H9 (cell line): ENCODE data around the gene OMG. TPM values are rescaled to one million over a fixed set of nuclear protein-coding genes. Genes with fewer than 3 reads are reported as not detected.

Source experiments
- DNase-seq: peaks from one replicate; pipeline ENCODE4 v3.0.0-alpha.2; 2017
- H2AFZ ChIP-seq: one replicate; pipeline ENCODE4 v1.6.1; 2013; ENCODE audit warnings: mild to moderate bottlenecking, low read length, control low read depth, moderate library complexity
- H2AK5ac ChIP-seq: 2 replicates; pipeline ENCODE4 v1.6.1; 2013; ENCODE audit warnings: low read length, control low read depth, mixed read lengths; ENCODE audit not compliant: insufficient read length
- H2BK120ac ChIP-seq: one replicate; pipeline ENCODE4 v1.6.1; 2013; ENCODE audit warnings: low read depth, mild to moderate bottlenecking, low read length, control low read depth, inconsistent platforms; ENCODE audit not compliant: poor library complexity, severe bottlenecking
- H2BK12ac ChIP-seq: 2 replicates; pipeline ENCODE4 v1.6.1; 2013; ENCODE audit warnings: low read length, control low read depth, mixed read lengths, low read depth; ENCODE audit not compliant: insufficient read length
- H2BK15ac ChIP-seq: 2 replicates; pipeline ENCODE4 v1.6.1; 2013; ENCODE audit warnings: low read depth, low read length, control low read depth
- H2BK20ac ChIP-seq: one replicate; pipeline ENCODE4 v1.6.1; 2013; ENCODE audit warnings: low read depth, mild to moderate bottlenecking, low read length, control low read depth, inconsistent platforms; ENCODE audit not compliant: poor library complexity, severe bottlenecking
- H2BK5ac ChIP-seq: 2 replicates; pipeline ENCODE4 v1.6.1; 2013; ENCODE audit warnings: low read length, control low read depth, mixed read lengths; ENCODE audit not compliant: insufficient read length
- H3K14ac ChIP-seq: 2 replicates; pipeline ENCODE4 v1.6.1; 2013; ENCODE audit warnings: low read length, control low read depth; ENCODE audit not compliant: insufficient read depth
- H3K18ac ChIP-seq: 2 replicates; pipeline ENCODE4 v1.6.1; 2013; ENCODE audit warnings: low read depth, mild to moderate bottlenecking, mixed read lengths, low read length, control low read depth; ENCODE audit not compliant: insufficient read length
- H3K23ac ChIP-seq: 2 replicates; pipeline ENCODE4 v1.6.1; 2013; ENCODE audit warnings: low read length, control low read depth, mixed read lengths, low read depth; ENCODE audit not compliant: insufficient read length
- H3K23me2 ChIP-seq: 2 replicates; pipeline ENCODE4 v1.6.1; 2013; ENCODE audit warnings: low read depth, mild to moderate bottlenecking, mixed read lengths, low read length, control low read depth; ENCODE audit not compliant: insufficient read length, poor library complexity, severe bottlenecking
- H3K27ac ChIP-seq: 2 replicates; pipeline ENCODE4 v1.5.1; 2013; ENCODE audit warnings: low read length, control low read depth, mixed read lengths, low read depth; ENCODE audit not compliant: insufficient read length
- H3K27me3 ChIP-seq: 2 replicates; pipeline ENCODE4 v1.6.1; 2013; ENCODE audit warnings: low read length, control low read depth, inconsistent platforms; ENCODE audit not compliant: insufficient read depth
- H3K4ac ChIP-seq: 2 replicates; pipeline ENCODE4 v1.6.1; 2013; ENCODE audit warnings: low read depth, mild to moderate bottlenecking, control low read depth, inconsistent platforms, low read length, moderate library complexity
- H3K4me1 ChIP-seq: 2 replicates; pipeline ENCODE4 v1.6.1; 2013; ENCODE audit warnings: low read length, control low read depth, inconsistent platforms; ENCODE audit not compliant: insufficient read depth
- H3K4me2 ChIP-seq: 2 replicates; pipeline ENCODE4 v1.6.1; 2013; ENCODE audit warnings: low read length, control low read depth, mixed read lengths; ENCODE audit not compliant: insufficient read length, insufficient read depth
- H3K56ac ChIP-seq: 2 replicates; pipeline ENCODE4 v1.6.1; 2013; ENCODE audit warnings: low read depth, mild to moderate bottlenecking, mixed read lengths, low read length, control low read depth; ENCODE audit not compliant: insufficient read length
- H3K79me1 ChIP-seq: 2 replicates; pipeline ENCODE4 v1.6.1; 2013; ENCODE audit warnings: low read depth, mild to moderate bottlenecking, moderate library complexity, low read length, control low read depth, inconsistent platforms; ENCODE audit not compliant: insufficient read depth, poor library complexity, severe bottlenecking
- H3K79me2 ChIP-seq: 2 replicates; pipeline ENCODE4 v1.6.1; 2013; ENCODE audit warnings: low read length, control low read depth, inconsistent platforms; ENCODE audit not compliant: insufficient read depth
- H3K9ac ChIP-seq: 2 replicates; pipeline ENCODE4 v1.6.1; 2013; ENCODE audit warnings: low read length, control low read depth, mixed read lengths; ENCODE audit not compliant: insufficient read length; ENCODE audit errors: extremely low read depth
- H3K9me3 ChIP-seq: one replicate; pipeline ENCODE4 v1.6.1; 2013; ENCODE audit warnings: low read depth, low read length, inconsistent platforms; ENCODE audit not compliant: control insufficient read depth
- H3T11ph ChIP-seq: one replicate; pipeline ENCODE4 v1.6.1; 2013; ENCODE audit warnings: mild to moderate bottlenecking, low read length, control low read depth, inconsistent platforms
- H4K20me1 ChIP-seq: one replicate; pipeline ENCODE4 v1.6.1; 2013; ENCODE audit not compliant: control insufficient read depth, insufficient read length, insufficient read depth
- H4K5ac ChIP-seq: 2 replicates; pipeline ENCODE4 v1.6.1; 2013; ENCODE audit warnings: low read depth, mild to moderate bottlenecking, mixed read lengths, low read length, control low read depth; ENCODE audit not compliant: insufficient read length
- H4K8ac ChIP-seq: replicated peaks from 2 replicates; pipeline ENCODE4 v1.6.1; 2013; ENCODE audit warnings: low read length, control low read depth, mixed read lengths, low read depth; ENCODE audit not compliant: insufficient read length
- H4K91ac ChIP-seq: 2 replicates; pipeline ENCODE4 v1.6.1; 2013; ENCODE audit warnings: low read depth, mild to moderate bottlenecking, moderate library complexity, mixed read lengths, low read length, control low read depth; ENCODE audit not compliant: insufficient read length
- H3K27ac Mint-ChIP-seq, 3 experiments: 2 replicates in 2 of 3; 3 replicates in 1 of 3; pipeline ENCODE4 v1.8.0; 2020 to 2021; ENCODE audit warnings: mixed read lengths in 3 of 3, mild to moderate bottlenecking in 1 of 3, moderate library complexity in 1 of 3
- H3K27me3 Mint-ChIP-seq: 2 replicates; pipeline ENCODE4 v1.8.0; 2021; ENCODE audit warnings: low read depth, mild to moderate bottlenecking, moderate library complexity, mixed read lengths
- H3K36me3 Mint-ChIP-seq, 3 experiments: 2 replicates in 2 of 3; 3 replicates in 1 of 3; pipeline ENCODE4 v1.8.0; 2020 to 2021; ENCODE audit warnings: low read depth in 3 of 3, mixed read lengths in 3 of 3; ENCODE audit not compliant: insufficient read depth in 1 of 3
- H3K4me1 Mint-ChIP-seq, 2 experiments: 2 replicates each; pipeline ENCODE4 v1.8.0; 2020; ENCODE audit warnings: mixed read lengths in 2 of 2
- H3K4me3 Mint-ChIP-seq, 2 experiments: 2 replicates in 1 of 2; 3 replicates in 1 of 2; pipeline ENCODE4 v1.8.0; 2020 to 2021; ENCODE audit warnings: mild to moderate bottlenecking in 2 of 2, mixed read lengths in 2 of 2, moderate library complexity in 1 of 2
- H3K9me3 Mint-ChIP-seq, 2 experiments: 2 replicates in 1 of 2; 3 replicates in 1 of 2; pipeline ENCODE4 v1.8.0; 2020; ENCODE audit warnings: mild to moderate bottlenecking in 2 of 2, mixed read lengths in 2 of 2, moderate library complexity in 1 of 2
- WGBS: extraction: QIAGEN DNeasy Blood & Tissue Kit; methylation state at CpG from one replicate; pipeline ENCODE4 v1.1.7; 2013; ENCODE audit warnings: missing lambda C conversion rate, low lambda C conversion rate, mixed read lengths; ENCODE audit not compliant: insufficient read length; ENCODE audit errors: extremely low coverage; 5-methylcytosine and 5-hydroxymethylcytosine counted together
- total RNA-seq: library from RNA; stranded (reverse); gene quantifications from 2 replicates; pipeline ENCODE4 v1.2.1, GENCODE V29; 2021
- TF ChIP-seq, protein P1 (sequence below): fragments of 200-600 bp; sonication (generic); conservative IDR thresholded peaks from 3 replicates; pipeline ENCODE4 v1.8.0; 2021; ENCODE audit warnings: antibody characterized with exemption, mild to moderate bottlenecking

The OMG gene
- total RNA-seq, 1 experiment from 2014 or later = not detected

DNA sequence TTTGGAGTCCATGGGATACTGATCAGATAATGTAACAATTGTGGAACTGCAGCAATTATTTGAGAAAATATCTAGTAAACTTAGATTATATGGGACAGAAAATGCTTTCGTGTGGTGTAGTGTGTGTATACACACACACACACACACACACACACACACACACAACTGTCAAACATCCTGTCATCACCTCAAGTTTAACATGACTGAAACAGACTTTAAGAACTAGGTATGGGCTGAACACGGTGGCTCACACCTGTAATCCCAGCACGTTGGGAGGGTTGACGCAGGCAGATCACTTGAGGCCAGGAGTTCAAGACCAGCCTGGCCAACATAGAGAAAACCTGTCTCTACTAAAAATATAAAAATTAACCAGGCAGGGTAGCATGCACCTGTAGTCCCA is 24.9 kb upstream of the OMG start:
- H3K4ac ChIP-seq = no peak overlapping the region
- H3K27ac ChIP-seq = no peak overlapping the region
- H3K18ac ChIP-seq = no peak overlapping the region
- H3T11ph ChIP-seq = no peak overlapping the region
- H2AFZ ChIP-seq = no peak overlapping the region
- no peak overlapping the region for H2BK120ac ChIP-seq
- no peaks in the 10 kb centered on the region for H3K79me2 ChIP-seq
- H3K4me1 ChIP-seq = no peaks in the 10 kb centered on the region
- no peak overlapping the region for H4K91ac ChIP-seq
- no peak overlapping the region for H4K8ac ChIP-seq
- H4K20me1 ChIP-seq = no peaks in the 10 kb centered on the region
- H4K5ac ChIP-seq = no peak overlapping the region
- H2BK15ac ChIP-seq = no peak overlapping the region
- H3K56ac ChIP-seq = no peak overlapping the region
- Mint-ChIP-seq H3K4me1 (peaks cover 5 to 8% of the 10 kb centered on the region in 2 experiments), H3K4me3 (no peak overlapping the region), H3K36me3 (peaks cover 0 to 13% (median 0%) of the 10 kb centered on the region in 3 experiments; a peak in 2 of 7 replicates), H3K9me3 (no peaks in the 10 kb centered on the region), H3K27ac (no peak overlapping the region), H3K27me3 (no peaks in the 10 kb centered on the region)
- no peak overlapping the region for H3K23ac ChIP-seq
- no peak overlapping the region for H2AK5ac ChIP-seq
- no peak overlapping the region for H2BK12ac ChIP-seq
- no CpG with 5 or more reads among the region's 4 CpGs for WGBS
- H3K4me2 ChIP-seq = no peak overlapping the region
- no peak overlapping the region for H2BK20ac ChIP-seq
- H2BK5ac ChIP-seq = no peak overlapping the region
- DNase-seq = no peak
- H3K23me2 ChIP-seq = no peaks in the 10 kb centered on the region
- no peaks in the 10 kb centered on the region for H3K79me1 ChIP-seq
- no peaks in the 10 kb centered on the region for H3K9me3 ChIP-seq
- no peak overlapping the region for H3K14ac ChIP-seq
- H3K27me3 ChIP-seq = no peaks in the 10 kb centered on the region
- no peak overlapping the region for H3K9ac ChIP-seq
- TF ChIP-seq, protein P1, sequence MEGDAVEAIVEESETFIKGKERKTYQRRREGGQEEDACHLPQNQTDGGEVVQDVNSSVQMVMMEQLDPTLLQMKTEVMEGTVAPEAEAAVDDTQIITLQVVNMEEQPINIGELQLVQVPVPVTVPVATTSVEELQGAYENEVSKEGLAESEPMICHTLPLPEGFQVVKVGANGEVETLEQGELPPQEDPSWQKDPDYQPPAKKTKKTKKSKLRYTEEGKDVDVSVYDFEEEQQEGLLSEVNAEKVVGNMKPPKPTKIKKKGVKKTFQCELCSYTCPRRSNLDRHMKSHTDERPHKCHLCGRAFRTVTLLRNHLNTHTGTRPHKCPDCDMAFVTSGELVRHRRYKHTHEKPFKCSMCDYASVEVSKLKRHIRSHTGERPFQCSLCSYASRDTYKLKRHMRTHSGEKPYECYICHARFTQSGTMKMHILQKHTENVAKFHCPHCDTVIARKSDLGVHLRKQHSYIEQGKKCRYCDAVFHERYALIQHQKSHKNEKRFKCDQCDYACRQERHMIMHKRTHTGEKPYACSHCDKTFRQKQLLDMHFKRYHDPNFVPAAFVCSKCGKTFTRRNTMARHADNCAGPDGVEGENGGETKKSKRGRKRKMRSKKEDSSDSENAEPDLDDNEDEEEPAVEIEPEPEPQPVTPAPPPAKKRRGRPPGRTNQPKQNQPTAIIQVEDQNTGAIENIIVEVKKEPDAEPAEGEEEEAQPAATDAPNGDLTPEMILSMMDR = no peak
